Myocyte (in vitro differentiated cells): Measurements from ENCODE around the gene CELSR2. TPM values are rescaled to one million over a fixed set of nuclear protein-coding genes. Genes with fewer than 3 reads are reported as not detected.

Experiments
- DNase-seq: peaks from one replicate; pipeline ENCODE4 v3.0.0-alpha.2; 2012; ENCODE audit warnings: low read depth
- total RNA-seq: library from RNA; depleted of rRNA; stranded (reverse); fragments of >200 nt; gene quantifications from 2 replicates; pipeline ENCODE4 v1.2.3, GENCODE V29; 2014

CELSR2 gene
- total RNA-seq, 1 donor from 2014 or later = 0.43 TPM

GRCh38 chr1:109263597-109264378, 14.4 kb downstream of the CELSR2 start:
- DNase-seq = peak; percentile 44

- no peak for DNase-seq
These were observed 15.0 kb downstream of the CELSR2 start for GRCh38 chr1:109264379-109264755.

- no peak for DNase-seq
These were observed 15.7 kb downstream of the CELSR2 start for GRCh38 chr1:109265016-109265415.

GRCh38 chr1:109265741-109266330, 16.5 kb downstream of the CELSR2 start:
- no peak for DNase-seq

GRCh38 chr1:109266965-109267364, 17.6 kb downstream of the CELSR2 start:
- no peak for DNase-seq

- no peak for DNase-seq
These were observed 18.5 kb downstream of the CELSR2 start for GRCh38 chr1:109267743-109268300.

- no peak for DNase-seq
These were observed 19.3 kb downstream of the CELSR2 start for GRCh38 chr1:109268431-109269211.

- DNase-seq = peak; percentile 31
These were observed 20.1 kb downstream of the CELSR2 start for GRCh38 chr1:109269212-109269980.

GRCh38 chr1:109269981-109270622, 20.8 kb downstream of the CELSR2 start:
- no peak for DNase-seq

- DNase-seq = no peak
These were observed 21.4 kb downstream of the CELSR2 start for GRCh38 chr1:109270623-109271317.

- DNase-seq = no peak
These were observed 22.1 kb downstream of the CELSR2 start for GRCh38 chr1:109271458-109271857.

GRCh38 chr1:109272021-109272799, 22.9 kb downstream of the CELSR2 start:
- DNase-seq = no peak

GRCh38 chr1:109272831-109273547, 23.6 kb downstream of the CELSR2 start:
- no peak for DNase-seq

GRCh38 chr1:109273570-109274288, 24.4 kb downstream of the CELSR2 start:
- no peak for DNase-seq

- DNase-seq = peak; percentile 66
These were observed 25.5 kb downstream of the CELSR2 start for GRCh38 chr1:109274533-109275476.

- no peak for DNase-seq
These were observed 26.5 kb downstream of the CELSR2 start for GRCh38 chr1:109275706-109276345.
